ENCODE data around the gene SMAD3.

Gene SMAD3

DNA sequence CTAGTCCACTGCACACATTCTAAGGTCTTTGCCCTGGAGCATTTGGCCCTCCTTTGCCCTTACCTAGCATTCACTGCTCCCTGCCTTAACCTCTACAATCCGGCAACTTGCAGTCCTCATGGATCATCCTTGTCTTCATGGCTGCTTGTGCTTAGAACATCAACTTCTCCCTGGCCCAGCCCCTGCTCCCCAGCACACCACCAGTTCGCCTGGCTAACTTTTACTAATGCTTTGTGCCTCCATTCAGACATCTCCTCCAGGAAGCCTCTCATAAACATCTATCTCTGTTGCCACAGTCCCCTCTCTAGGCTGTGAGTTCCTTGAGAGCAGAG is 131.9 kb downstream of the SMAD3 start:
- DNase-seq (ENCODE audit: insufficient read length) (no peak), FAIRE-seq (no peak)
- TF ChIP-seq POLR2A (IDR thresholded peaks at IDR 0.05; ENCODE audit: low read depth, low read length): no peak
- TF ChIP-seq POLR2AphosphoS5 (IDR thresholded peaks at IDR 0.05; ENCODE audit: low read depth, low read length): 0 out of 2 replicates have a peak, but pooled peaks have one; percentile 50
- TF ChIP-seq TAF1 (IDR thresholded peaks at IDR 0.05; ENCODE audit: borderline replicate concordance, low read depth, low read length): no peak

DNA sequence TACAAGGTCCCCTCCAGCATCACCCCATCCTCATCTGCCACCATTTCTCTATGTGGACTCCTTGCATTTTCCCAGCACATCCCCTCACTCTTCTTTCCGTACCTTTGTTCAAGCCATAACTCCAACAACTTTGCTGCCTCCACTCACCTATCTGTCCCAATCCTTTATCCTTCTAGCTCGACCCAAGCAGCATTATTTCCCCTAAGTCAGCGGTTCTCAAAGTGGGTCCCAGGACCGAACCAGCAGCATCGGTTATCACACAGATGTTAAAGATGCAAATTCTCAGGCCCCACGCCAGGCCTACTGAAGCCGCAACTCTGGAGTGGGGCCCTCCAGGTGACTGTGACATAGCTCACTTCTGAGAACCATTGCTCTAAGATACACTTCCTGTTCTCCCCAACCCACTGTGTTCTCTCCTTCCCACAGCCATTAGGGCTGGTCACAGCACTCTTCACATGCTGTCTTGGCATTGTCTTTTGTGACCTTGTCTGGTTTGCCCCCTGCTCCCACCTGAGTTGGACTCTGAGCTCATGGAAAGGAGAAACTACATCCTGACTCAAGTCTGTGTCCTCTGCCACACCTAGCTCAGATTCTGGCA is 132.9 kb downstream of the SMAD3 start:
- FAIRE-seq (no peak), DNase-seq (ENCODE audit: insufficient read length) (no peak)
- TF ChIP-seq TAF1 (IDR thresholded peaks at IDR 0.05; ENCODE audit: borderline replicate concordance, low read depth, low read length): no peak
- no peak for TF ChIP-seq POLR2AphosphoS5 (IDR thresholded peaks at IDR 0.05; ENCODE audit: low read depth, low read length)
- TF ChIP-seq POLR2A (IDR thresholded peaks at IDR 0.05; ENCODE audit: low read depth, low read length): no peak

DNA sequence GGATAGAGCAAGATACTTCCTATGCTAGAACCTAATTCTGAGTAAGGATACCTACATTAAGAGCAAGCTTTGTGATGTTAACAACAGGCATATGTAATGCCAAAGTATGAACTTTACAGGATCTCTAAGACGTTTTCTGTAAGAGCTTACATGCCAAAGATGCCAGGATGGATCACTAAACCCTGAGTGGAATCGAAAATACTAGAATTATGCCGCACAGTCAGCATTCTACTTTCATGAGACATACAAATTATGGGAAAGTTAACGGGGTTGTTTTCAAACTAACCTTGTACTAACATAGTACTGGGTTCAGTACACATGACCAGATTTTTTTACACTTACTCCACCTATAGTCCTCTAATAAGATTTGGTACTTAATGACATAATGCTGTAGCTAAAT is 134.0 kb downstream of the SMAD3 start:
- no peak for DNase-seq (ENCODE audit: insufficient read length)
- no peak for FAIRE-seq
- TF ChIP-seq TAF1 (IDR thresholded peaks at IDR 0.05; ENCODE audit: borderline replicate concordance, low read depth, low read length): no peak
- TF ChIP-seq POLR2A (IDR thresholded peaks at IDR 0.05; ENCODE audit: low read depth, low read length): no peak
- no peak for TF ChIP-seq POLR2AphosphoS5 (IDR thresholded peaks at IDR 0.05; ENCODE audit: low read depth, low read length)

DNA sequence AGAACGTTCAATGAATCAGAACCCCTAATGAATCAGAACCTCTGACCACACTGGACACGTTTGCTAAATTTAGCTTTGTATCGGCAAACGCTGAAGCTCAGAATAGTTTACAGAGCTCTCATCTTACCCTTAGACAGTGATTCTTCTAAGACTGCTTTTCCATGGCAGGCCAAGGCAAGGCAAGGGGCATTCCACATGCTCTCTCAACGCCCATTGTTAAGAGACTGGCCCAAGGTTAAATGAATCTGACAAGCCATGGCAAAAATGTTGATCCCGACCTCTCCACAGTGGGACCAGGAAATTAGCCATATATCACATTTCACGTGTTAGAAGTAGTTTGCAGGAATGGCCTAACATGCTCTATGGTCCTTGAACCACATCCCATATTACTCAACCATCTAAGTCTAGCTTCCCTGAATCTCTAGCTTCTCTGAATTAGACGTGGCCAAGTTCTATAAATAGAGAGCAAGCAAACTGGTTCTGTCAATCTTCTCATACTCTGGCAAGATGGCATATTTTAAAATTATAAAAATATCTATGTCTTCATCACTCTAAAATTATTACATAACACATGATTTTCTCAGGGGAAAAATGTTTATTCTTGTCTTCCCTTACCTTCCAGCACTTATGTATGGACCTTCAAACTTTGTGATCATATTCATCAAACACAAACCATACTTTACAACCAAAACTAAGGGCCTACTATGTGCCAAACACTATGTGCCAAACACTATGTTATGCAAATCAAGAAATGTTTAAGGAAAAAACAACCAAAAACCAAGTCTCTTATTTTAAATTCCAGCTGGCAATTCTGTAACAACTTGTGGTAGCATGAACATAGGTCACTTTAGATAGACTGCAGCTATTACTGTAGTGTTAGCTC is 134.7 kb downstream of the SMAD3 start:
- FAIRE-seq: no peak
- TF ChIP-seq POLR2AphosphoS5 (IDR thresholded peaks at IDR 0.05; ENCODE audit: low read depth, low read length) (no peak), TAF1 (IDR thresholded peaks at IDR 0.05; ENCODE audit: borderline replicate concordance, low read depth, low read length) (no peak), POLR2A (IDR thresholded peaks at IDR 0.05; ENCODE audit: low read depth, low read length) (no peak)
- no peak for DNase-seq (ENCODE audit: insufficient read length)

DNA sequence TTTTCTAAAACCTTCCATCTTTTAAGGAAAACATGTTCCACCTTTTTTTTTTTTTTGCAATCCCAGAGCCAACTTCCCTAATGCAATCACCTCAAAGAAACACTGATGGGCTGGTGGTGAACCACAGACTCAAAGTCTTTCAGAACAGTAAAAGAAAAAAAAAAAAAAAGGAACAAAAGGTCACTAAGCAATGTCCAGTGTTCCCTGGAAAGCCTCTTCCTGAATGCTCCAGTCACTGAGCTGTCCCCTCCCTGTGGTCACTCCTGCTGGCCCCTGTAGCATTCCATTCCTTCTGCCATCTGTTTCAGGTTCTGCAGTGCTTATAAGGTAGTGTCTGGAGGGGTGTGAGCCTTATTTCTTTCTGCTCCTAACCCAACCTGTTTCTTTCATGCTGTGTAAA is 135.7 kb downstream of the SMAD3 start:
- FAIRE-seq (no peak), DNase-seq (ENCODE audit: insufficient read length) (no peak)
- TF ChIP-seq TAF1 (IDR thresholded peaks at IDR 0.05; ENCODE audit: borderline replicate concordance, low read depth, low read length) (no peak), POLR2AphosphoS5 (IDR thresholded peaks at IDR 0.05; ENCODE audit: low read depth, low read length) (no peak), POLR2A (IDR thresholded peaks at IDR 0.05; ENCODE audit: low read depth, low read length) (no peak)

DNA sequence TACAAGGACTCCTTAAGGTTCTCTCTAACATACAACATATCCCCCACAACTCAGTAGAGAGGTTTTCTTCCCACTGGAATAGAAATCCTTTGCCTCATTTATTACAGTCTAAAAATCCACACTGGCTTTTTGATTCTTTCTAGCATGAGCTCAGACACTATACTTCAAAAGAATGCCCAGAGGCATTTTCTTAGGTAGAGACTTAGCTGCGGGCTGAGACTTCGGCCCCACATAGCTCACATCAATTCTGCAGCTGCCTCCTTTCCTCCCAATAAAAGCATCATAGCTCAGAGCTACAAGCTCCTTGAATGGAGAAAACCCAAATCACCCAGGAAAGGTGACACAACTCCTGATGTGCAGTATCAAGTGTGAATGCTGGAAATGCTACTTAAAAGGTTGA is 136.7 kb downstream of the SMAD3 start:
- DNase-seq (ENCODE audit: insufficient read length): no peak
- TF ChIP-seq POLR2AphosphoS5 (IDR thresholded peaks at IDR 0.05; ENCODE audit: low read depth, low read length) (no peak), TAF1 (IDR thresholded peaks at IDR 0.05; ENCODE audit: borderline replicate concordance, low read depth, low read length) (no peak), POLR2A (IDR thresholded peaks at IDR 0.05; ENCODE audit: low read depth, low read length) (no peak)
- no peak for FAIRE-seq

DNA sequence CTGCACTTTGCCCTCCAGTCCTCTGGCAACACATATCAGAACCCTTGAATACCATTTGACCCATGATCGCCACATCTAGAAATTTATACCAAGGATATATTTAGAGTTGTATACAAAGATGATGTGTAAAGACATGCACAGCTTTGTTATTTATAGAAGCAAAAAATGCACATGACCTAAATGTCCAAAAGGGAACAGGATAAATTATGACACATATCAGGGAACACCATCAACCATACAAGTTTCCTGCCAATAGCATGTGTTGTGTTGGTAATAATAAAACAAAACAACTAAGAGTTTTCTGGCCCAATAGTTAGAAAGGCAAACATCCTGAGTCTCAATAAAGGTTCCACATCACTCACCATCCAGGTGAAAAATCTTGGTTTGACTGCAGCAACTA is 137.6 kb downstream of the SMAD3 start:
- DNase-seq (ENCODE audit: insufficient read length): no peak
- TF ChIP-seq POLR2A (IDR thresholded peaks at IDR 0.05; ENCODE audit: low read depth, low read length) (no peak), POLR2AphosphoS5 (IDR thresholded peaks at IDR 0.05; ENCODE audit: low read depth, low read length) (no peak), TAF1 (IDR thresholded peaks at IDR 0.05; ENCODE audit: borderline replicate concordance, low read depth, low read length) (no peak)
- no peak for FAIRE-seq

DNA sequence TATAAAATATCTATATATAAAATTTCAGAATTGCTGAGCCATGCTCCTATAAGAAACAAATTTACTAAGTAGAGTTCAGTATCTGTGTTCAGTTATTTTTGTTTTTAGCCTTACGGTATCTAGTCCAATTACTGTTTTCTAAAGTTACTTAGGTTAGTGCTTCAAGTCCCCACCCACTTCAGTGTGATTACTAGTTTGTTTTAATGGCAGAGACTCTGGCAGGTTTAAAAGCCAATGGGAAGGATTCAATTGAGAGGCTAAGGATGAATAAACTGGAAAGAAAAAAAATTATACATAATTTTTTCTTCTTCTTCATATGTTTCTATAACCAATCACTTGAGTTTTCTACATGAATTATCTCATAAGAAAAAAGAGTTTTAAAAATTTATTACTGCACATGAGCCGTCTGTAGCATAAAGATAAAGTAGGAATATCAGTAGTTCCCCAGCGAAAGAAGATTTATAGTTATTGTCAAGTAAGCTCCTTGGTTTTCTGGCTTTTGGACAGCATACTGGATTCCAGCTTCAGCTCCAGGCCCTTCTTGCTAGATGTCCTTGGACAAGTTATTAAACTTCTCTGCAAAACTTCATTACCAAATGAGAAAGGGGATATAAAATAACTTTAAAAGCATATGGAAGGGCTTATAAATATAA is 142.3 kb downstream of the SMAD3 start:
- FAIRE-seq (no peak), DNase-seq (ENCODE audit: insufficient read length) (no peak)
- TF ChIP-seq POLR2AphosphoS5 (IDR thresholded peaks at IDR 0.05; ENCODE audit: low read depth, low read length) (no peak), TAF1 (IDR thresholded peaks at IDR 0.05; ENCODE audit: borderline replicate concordance, low read depth, low read length) (no peak)

DNA sequence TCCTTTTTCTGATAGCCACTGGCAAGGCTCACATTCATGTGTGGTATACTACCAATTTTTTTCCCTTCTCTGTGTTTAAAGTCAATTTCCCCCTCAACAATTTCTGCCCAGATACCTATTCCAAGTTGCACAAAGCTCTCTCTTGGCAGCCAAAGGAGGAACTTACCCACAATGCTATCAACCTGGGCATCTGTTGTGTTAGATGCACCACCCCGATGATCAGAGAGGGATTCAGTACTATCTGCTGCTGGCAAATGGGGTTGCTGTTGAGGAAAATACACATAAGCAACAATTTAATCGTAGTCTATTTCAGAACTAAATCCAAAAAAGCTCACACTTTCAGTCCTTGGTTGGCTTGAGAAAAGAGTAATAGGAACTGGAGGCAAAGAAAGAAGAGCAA is 143.0 kb downstream of the SMAD3 start:
- no peak for DNase-seq (ENCODE audit: insufficient read length)
- TF ChIP-seq POLR2AphosphoS5 (IDR thresholded peaks at IDR 0.05; ENCODE audit: low read depth, low read length): no peak
- no peak for TF ChIP-seq TAF1 (IDR thresholded peaks at IDR 0.05; ENCODE audit: borderline replicate concordance, low read depth, low read length)
- no peak for TF ChIP-seq POLR2A (IDR thresholded peaks at IDR 0.05; ENCODE audit: low read depth, low read length)
- FAIRE-seq: no peak

DNA sequence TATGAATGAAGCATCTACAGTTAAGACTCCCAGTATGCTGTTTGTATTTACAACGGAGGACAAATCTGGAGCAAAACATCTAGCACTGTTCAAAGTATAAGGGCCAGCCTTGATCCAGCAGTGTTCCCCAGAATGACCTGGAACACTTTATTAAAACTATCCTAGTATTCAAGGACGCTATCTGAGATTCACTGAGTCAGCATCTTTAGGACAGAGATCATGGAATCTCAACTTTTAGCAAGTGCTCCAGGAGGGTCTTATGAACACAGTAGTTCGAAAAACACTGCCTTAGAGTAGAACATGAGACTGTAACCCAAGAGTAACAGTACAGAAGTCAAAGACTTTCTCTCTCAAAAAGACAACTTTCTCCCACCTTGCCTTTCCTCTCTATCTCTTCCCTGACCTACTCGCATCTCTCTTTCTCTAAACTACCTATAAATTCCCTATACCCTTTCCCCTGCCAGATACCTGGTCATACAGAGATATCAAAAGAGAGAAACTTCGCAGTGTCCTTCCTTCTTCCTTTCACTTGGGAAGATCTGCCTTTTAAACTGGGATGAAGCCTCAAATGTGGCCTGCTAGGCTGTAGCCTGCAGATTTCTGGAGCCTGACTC is 145.3 kb downstream of the SMAD3 start:
- TF ChIP-seq TAF1 (IDR thresholded peaks at IDR 0.05; ENCODE audit: borderline replicate concordance, low read depth, low read length): no peak
- no peak for TF ChIP-seq POLR2AphosphoS5 (IDR thresholded peaks at IDR 0.05; ENCODE audit: low read depth, low read length)
- TF ChIP-seq POLR2A (IDR thresholded peaks at IDR 0.05; ENCODE audit: low read depth, low read length): no peak
- no peak for FAIRE-seq
- DNase-seq (ENCODE audit: insufficient read length): no peak

DNA sequence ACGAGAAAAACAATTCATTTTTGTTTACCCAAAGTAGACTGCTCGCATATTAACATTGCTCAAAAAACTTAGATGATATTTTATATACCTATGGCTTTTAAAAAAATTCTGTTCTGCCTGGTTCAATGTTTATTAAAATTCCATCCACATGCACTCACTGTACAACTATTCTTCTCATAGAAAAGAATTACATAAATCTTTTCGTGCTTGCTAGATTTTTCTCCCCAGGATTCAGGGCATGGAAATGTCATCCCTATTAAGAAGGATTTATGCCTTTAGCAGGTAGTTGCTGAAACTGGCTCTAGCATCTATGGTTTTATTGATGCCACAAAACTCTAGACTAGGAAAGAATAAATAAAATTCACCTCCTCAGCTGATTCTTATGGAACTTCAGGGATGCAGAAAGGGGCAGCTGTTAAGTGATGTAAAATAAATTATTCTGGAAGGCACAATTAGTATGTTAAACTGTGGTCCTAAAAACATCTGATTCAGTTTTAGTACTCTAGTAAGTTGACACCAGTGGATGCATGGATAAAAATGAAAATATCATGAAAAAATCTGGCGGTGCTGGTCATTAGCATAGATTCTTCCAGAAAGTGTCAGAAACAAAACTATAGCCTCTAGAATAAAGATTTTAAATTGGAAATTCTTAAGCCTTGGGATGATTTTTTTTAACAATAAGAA is 147.4 kb downstream of the SMAD3 start:
- TF ChIP-seq TAF1 (IDR thresholded peaks at IDR 0.05; ENCODE audit: borderline replicate concordance, low read depth, low read length): no peak
- TF ChIP-seq POLR2A (IDR thresholded peaks at IDR 0.05; ENCODE audit: low read depth, low read length): no peak
- TF ChIP-seq POLR2AphosphoS5 (IDR thresholded peaks at IDR 0.05; ENCODE audit: low read depth, low read length): no peak
- FAIRE-seq (no peak), DNase-seq (ENCODE audit: insufficient read length) (no peak)

Measured in GM12892 (cell line).